ENCODE results near the gene KATNB1. TPM values are rescaled to one million over a fixed set of nuclear protein-coding genes. Genes with fewer than 3 reads are reported as not detected.
"Not testable (repeated sequence)": the region's sequence is repeated elsewhere in the genome, so short reads cannot be mapped to it uniquely, and the experiment has no call there.

KATNB1 gene
- total RNA-seq, 1 experiment from 2014 or later, result 37.7 TPM

GRCh38 chr16:57781349-57781740 is 45.8 kb downstream of the KATNB1 start:
- Histone ChIP-seq H3K79me2 (ENCODE audit: low read length) (no peaks in the 10 kb centered on the region), H3K4me1 (ENCODE audit: insufficient read depth, low read length) (no peaks in the 10 kb centered on the region), H2AFZ (ENCODE audit: low read length) (no peak overlapping the region), H3K9me3 (ENCODE audit: low read length) (no peaks in the 10 kb centered on the region), H3K36me3 (ENCODE audit: low read depth, low read length) (no peaks in the 10 kb centered on the region), H3K9ac (ENCODE audit: low read length) (no peak overlapping the region), H3K27me3 (ENCODE audit: low read length) (no peaks in the 10 kb centered on the region), H3F3A (ENCODE audit: low read length, unreplicated experiment) (no peaks in the 10 kb centered on the region), H4K20me1 (ENCODE audit: low read length) (no peaks in the 10 kb centered on the region), H3K27ac (ENCODE audit: low read length) (no peak overlapping the region), H3K9me2 (replicated peaks; ENCODE audit: low read length) (no peaks in the 10 kb centered on the region), H3K4me2 (ENCODE audit: low read length) (no peak overlapping the region), H3K4me3 (ENCODE audit: low read length) (no peak overlapping the region)
- DNase-seq (no peak), ATAC-seq (no peak)
- intact Hi-C loops (cut with micrococcal nuclease), result no loop called here
- TF ChIP-seq CTCF (conservative IDR thresholded peaks at IDR 0.05; ENCODE audit: low read depth, low read length) (no peak), EZH2phosphoT487 (IDR thresholded peaks at IDR 0.05; ENCODE audit: borderline replicate concordance, low read length) (no peak), EZH2 (IDR thresholded peaks at IDR 0.05; ENCODE audit: low read length, unreplicated experiment) (no peak)
- ChIA-PET POLR2A (ENCODE audit: unreplicated experiment) (no interaction called here), CTCF (no interaction called here)
- BruUV-seq (replicated peaks), result no TSS peak

GRCh38 chr16:57781741-57782606 is 46.4 kb downstream of the KATNB1 start:
- H4K20me1 ChIP-seq (ENCODE audit: low read length), result no peaks in the 10 kb centered on the region
- H3K27me3 ChIP-seq (ENCODE audit: low read length), result no peaks in the 10 kb centered on the region
- H3K79me2 ChIP-seq (ENCODE audit: low read length), result no peaks in the 10 kb centered on the region
- H3K4me2 ChIP-seq (ENCODE audit: low read length), result no peak overlapping the region
- H3K4me1 ChIP-seq (ENCODE audit: insufficient read depth, low read length), result no peaks in the 10 kb centered on the region
- no peak overlapping the region for H3K27ac ChIP-seq (ENCODE audit: low read length)
- no peak for TF ChIP-seq EZH2 (IDR thresholded peaks at IDR 0.05; ENCODE audit: low read length, unreplicated experiment)
- no peak for TF ChIP-seq CTCF (conservative IDR thresholded peaks at IDR 0.05; ENCODE audit: low read depth, low read length)
- H3K9me2 ChIP-seq (replicated peaks; ENCODE audit: low read length), result no peaks in the 10 kb centered on the region
- H3K9ac ChIP-seq (ENCODE audit: low read length), result no peak overlapping the region
- POLR2A ChIA-PET (ENCODE audit: unreplicated experiment), result no interaction called here
- BruUV-seq (replicated peaks), result no TSS peak
- H3K36me3 ChIP-seq (ENCODE audit: low read depth, low read length), result no peaks in the 10 kb centered on the region
- no peaks in the 10 kb centered on the region for H3K9me3 ChIP-seq (ENCODE audit: low read length)
- no peak for ATAC-seq
- H2AFZ ChIP-seq (ENCODE audit: low read length), result no peak overlapping the region
- CTCF ChIA-PET, result no interaction called here
- DNase-seq, result no peak
- no peak overlapping the region for H3K4me3 ChIP-seq (ENCODE audit: low read length)
- no peaks in the 10 kb centered on the region for H3F3A ChIP-seq (ENCODE audit: low read length, unreplicated experiment)
- intact Hi-C loops (cut with micrococcal nuclease), result no loop called here

DNA sequence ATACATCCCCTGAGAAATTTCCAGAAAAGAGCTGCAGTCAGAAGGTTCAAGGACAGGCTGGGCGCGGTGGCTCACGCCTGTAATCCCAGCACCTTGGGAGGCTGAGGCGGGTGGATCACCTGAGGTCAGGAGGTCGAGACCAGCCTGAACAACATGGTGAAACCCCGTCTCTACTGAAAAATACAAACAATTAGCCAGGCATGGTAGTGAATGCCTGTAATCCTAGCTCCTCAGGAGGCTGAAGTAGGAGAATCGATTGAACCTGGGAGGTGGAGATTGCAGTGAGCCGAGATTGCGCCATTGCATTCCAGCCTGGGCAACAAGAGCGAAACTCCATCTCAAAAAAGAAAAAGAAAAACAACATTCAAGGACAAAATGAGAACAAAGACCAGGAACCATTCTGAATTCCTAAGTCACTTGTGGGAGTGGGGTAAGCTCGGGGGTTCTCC is 47.1 kb downstream of the KATNB1 start:
- H3K27me3 ChIP-seq (ENCODE audit: low read length); H3K4me2 ChIP-seq (ENCODE audit: low read length); intact Hi-C loops (cut with micrococcal nuclease); H3K9ac ChIP-seq (ENCODE audit: low read length); H3K36me3 ChIP-seq (ENCODE audit: low read depth, low read length); CTCF ChIA-PET; H3K9me3 ChIP-seq (ENCODE audit: low read length); H3K27ac ChIP-seq (ENCODE audit: low read length); H3K4me3 ChIP-seq (ENCODE audit: low read length); H2AFZ ChIP-seq (ENCODE audit: low read length); BruUV-seq (replicated peaks); H4K20me1 ChIP-seq (ENCODE audit: low read length); H3K79me2 ChIP-seq (ENCODE audit: low read length); DNase-seq; ATAC-seq; POLR2A ChIA-PET (ENCODE audit: unreplicated experiment); H3K4me1 ChIP-seq (ENCODE audit: insufficient read depth, low read length); H3K9me2 ChIP-seq (replicated peaks; ENCODE audit: low read length); H3F3A ChIP-seq (ENCODE audit: low read length, unreplicated experiment): not testable (repeated sequence)
